Neutrophil (primary cell): ENCODE measurements around the gene DUSP23.

Experiments used
- H3K27ac ChIP-seq: fragments of 200-600 bp; sonication (generic); 2 replicates; pipeline ENCODE4 v1.5.1; 2016; ENCODE audit warnings: mild to moderate bottlenecking, moderate library complexity
- H3K27me3 ChIP-seq: fragments of 200-600 bp; sonication (generic); 2 replicates; pipeline ENCODE4 v1.6.0; 2016; ENCODE audit warnings: mild to moderate bottlenecking
- H3K36me3 ChIP-seq: fragments of 200-600 bp; sonication (generic); 2 replicates; pipeline ENCODE4 v1.5.1; 2017
- H3K4me1 ChIP-seq, 2 experiments: fragments of 200-600 bp in 1 of 2; sonication (generic) in 1 of 2; 1 replicate in 1 of 2; 2 replicates in 1 of 2; pipeline versions ENCODE4 v1.5.1 to v1.6.1; 2013 to 2016; ENCODE audit warnings: low read depth in 1 of 2, low read length in 1 of 2, mild to moderate bottlenecking in 1 of 2, moderate library complexity in 1 of 2; ENCODE audit not compliant: control insufficient read depth in 1 of 2, insufficient read depth in 1 of 2
- H3K4me3 ChIP-seq, 2 experiments: fragments of 200-600 bp in 1 of 2; sonication (generic) in 1 of 2; 1 replicate in 1 of 2; 2 replicates in 1 of 2; pipeline ENCODE4 v1.5.1; 2013 to 2016; ENCODE audit warnings: low read depth in 1 of 2, low read length in 1 of 2, mild to moderate bottlenecking in 1 of 2, moderate library complexity in 1 of 2
- H3K9me3 ChIP-seq: fragments of 200-600 bp; sonication (generic); 2 replicates; pipeline ENCODE4 v1.5.1; 2016
- TF ChIP-seq, protein P1 (sequence below): fragments of 200-600 bp; sonication (generic); IDR thresholded peaks from 2 replicates; pipeline ENCODE4 v1.5.1; 2016; ENCODE audit warnings: antibody characterized with exemption

The DUSP23 gene

DNA sequence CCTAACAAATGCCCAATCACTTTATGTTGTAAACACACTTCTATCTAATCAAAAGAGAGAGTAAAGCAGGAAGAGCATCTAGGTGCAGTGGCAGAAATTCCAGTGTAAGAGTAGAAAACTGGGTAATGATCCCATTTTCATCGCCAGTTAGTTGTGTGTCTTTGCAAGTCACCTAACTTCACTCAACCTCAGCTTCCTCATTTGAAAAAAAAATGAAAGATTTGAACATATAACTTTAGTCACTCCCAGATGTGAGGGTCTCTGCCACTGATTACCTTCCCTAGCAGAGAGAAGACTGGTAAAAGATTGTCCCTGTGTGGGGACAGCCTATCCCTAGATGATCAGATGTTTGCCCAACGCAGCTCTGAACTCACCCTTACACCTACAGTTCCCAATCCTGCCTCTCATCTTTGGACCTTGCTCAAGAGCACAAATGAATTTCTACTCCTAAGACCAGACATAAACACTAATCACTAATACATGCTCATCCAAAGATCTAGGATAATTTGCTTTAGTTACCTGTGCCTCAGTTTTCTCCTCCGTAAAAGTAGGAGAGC lies 25.2 kb upstream of the DUSP23 start:
- H3K27ac ChIP-seq = peak overlapping the region; percentile 56
- H3K27me3 ChIP-seq = no peaks in the 10 kb centered on the region
- H3K9me3 ChIP-seq = no peaks in the 10 kb centered on the region
- H3K36me3 ChIP-seq = no peaks in the 10 kb centered on the region
- H3K4me1 ChIP-seq = peaks cover 29 to 35% of the 10 kb centered on the region in 2 experiments
- TF ChIP-seq, protein P1, sequence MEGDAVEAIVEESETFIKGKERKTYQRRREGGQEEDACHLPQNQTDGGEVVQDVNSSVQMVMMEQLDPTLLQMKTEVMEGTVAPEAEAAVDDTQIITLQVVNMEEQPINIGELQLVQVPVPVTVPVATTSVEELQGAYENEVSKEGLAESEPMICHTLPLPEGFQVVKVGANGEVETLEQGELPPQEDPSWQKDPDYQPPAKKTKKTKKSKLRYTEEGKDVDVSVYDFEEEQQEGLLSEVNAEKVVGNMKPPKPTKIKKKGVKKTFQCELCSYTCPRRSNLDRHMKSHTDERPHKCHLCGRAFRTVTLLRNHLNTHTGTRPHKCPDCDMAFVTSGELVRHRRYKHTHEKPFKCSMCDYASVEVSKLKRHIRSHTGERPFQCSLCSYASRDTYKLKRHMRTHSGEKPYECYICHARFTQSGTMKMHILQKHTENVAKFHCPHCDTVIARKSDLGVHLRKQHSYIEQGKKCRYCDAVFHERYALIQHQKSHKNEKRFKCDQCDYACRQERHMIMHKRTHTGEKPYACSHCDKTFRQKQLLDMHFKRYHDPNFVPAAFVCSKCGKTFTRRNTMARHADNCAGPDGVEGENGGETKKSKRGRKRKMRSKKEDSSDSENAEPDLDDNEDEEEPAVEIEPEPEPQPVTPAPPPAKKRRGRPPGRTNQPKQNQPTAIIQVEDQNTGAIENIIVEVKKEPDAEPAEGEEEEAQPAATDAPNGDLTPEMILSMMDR = no peak
- no peak overlapping the region for H3K4me3 ChIP-seq

DNA sequence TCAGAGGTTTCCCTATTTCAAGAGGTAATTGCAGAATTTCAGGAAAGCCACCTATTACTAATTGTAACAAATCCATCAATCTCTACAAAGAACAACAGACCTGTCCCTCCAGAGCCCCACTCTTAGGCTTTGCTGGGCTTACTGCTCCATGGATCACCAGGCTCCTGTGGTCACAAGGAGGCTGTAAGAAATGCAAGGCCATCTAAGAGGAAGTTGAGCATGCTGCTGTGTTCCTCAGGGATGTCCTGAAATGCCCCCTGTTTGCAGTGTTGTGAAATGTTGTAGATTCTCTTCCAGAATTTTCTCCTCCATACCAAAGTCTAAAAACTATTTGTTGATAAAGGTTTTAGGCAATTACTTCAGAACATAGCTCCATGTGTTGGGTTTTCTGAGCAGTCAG lies 24.4 kb upstream of the DUSP23 start:
- Histone ChIP-seq H3K36me3 (no peaks in the 10 kb centered on the region), H3K9me3 (no peaks in the 10 kb centered on the region), H3K27ac (peak overlapping the region; percentile 56), H3K27me3 (no peaks in the 10 kb centered on the region), H3K4me3 (no peak overlapping the region), H3K4me1 (peaks cover 29 to 35% of the 10 kb centered on the region in 2 experiments)
- TF ChIP-seq, protein P1 = no peak

DNA sequence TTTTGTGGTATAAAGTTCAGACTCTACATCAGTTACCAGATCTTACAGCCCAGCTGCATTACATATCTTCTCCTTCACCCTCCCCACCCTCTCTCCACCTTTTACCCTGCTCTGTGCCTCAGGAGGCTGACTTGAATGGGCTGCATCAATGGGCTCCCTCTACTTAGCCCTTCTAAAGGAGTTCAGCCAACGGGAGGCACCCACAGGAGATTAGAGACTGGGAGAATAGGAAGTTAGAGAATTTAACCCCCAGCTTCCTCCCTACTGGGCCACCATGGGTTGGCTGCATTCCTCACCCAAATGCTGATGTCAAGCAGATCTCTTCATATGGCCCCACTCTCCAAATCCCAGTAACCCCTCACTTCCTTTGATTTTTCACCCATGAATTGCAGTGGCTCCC lies 17.1 kb upstream of the DUSP23 start:
- H3K4me1 ChIP-seq = no peaks in the 10 kb centered on the region
- TF ChIP-seq, protein P1 = no peak
- H3K36me3 ChIP-seq = no peaks in the 10 kb centered on the region
- no peak overlapping the region for H3K27ac ChIP-seq
- H3K4me3 ChIP-seq = no peak overlapping the region
- H3K27me3 ChIP-seq = no peaks in the 10 kb centered on the region
- H3K9me3 ChIP-seq = no peaks in the 10 kb centered on the region

DNA sequence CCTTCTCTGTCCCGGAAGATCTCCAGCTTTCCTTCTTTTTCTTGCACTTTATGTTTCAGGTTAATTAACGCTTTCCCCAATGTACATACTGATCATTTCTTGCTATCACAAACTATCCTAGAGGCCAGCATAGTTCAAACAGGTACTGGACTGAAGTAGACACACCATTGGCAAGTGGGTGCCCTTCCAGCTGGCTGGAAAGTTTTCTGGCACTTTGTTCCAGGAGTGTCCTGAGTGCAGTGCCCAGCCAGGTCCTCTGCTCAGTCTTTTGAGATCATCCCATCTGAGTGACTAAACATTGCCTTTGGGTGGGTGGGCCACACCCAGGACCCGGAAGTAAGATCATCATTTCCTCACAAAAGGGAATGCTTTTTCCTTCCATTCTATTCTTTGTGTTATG lies 15.0 kb upstream of the DUSP23 start:
- H3K27ac ChIP-seq = no peak overlapping the region
- no peaks in the 10 kb centered on the region for H3K4me1 ChIP-seq
- TF ChIP-seq, protein P1 = no peak
- no peaks in the 10 kb centered on the region for H3K27me3 ChIP-seq
- H3K36me3 ChIP-seq = no peaks in the 10 kb centered on the region
- H3K4me3 ChIP-seq = no peak overlapping the region
- H3K9me3 ChIP-seq = no peaks in the 10 kb centered on the region

DNA sequence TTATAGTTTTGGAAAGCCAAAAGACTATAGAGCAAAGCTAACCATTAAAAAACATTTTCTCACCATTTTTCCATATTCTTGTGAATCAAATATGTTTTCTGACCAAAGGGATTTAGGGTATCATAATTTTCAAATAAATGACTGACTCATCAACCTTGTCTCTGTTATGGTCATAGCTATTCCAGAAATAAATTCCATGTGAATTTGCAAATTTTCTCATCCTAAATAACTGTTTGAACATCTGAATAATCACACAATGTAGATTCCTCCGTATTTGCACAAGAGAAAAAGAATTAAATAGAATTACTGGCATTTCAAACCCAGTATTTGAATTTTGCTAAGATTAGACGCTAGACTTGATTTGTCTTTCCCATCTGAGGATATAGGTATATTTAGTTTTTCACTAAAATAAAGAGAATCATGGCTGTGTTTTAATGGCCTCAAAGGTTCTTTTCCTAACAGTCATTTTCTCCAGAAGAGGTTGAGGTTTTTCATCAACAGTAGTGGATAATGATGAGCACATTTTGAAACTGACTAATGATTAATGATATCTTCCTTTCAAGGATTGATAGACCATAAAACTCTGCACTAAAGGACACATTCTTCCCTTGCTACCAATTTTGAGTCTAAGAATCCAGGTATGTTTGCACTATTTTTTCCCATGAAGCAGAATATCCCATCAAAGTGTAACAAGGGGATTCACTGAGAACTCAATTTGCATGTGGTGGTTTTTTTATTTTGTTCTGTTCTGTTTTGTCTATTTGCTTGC lies 9.5 kb upstream of the DUSP23 start:
- no peak overlapping the region for H3K27ac ChIP-seq
- no peaks in the 10 kb centered on the region for H3K9me3 ChIP-seq
- no peaks in the 10 kb centered on the region for H3K27me3 ChIP-seq
- H3K36me3 ChIP-seq = no peaks in the 10 kb centered on the region
- H3K4me1 ChIP-seq = no peaks in the 10 kb centered on the region
- TF ChIP-seq, protein P1 = no peak
- H3K4me3 ChIP-seq = no peak overlapping the region
